Inflammatory macrophage treated with lipopolysaccharide for 4 hours (primary cell): ENCODE results near the gene LCE3B.
"Not testable (repeated sequence)": the region's sequence is repeated elsewhere in the genome, so short reads cannot be mapped to it uniquely, and the experiment has no call there.

ENCODE experiments used
- DNase-seq: peaks from one replicate; pipeline ENCODE4 v3.0.0-alpha.2; 2020

The LCE3B gene, protein sequence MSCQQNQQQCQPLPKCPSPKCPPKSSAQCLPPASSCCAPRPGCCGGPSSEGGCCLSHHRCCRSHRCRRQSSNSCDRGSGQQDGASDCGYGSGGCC

DNA sequence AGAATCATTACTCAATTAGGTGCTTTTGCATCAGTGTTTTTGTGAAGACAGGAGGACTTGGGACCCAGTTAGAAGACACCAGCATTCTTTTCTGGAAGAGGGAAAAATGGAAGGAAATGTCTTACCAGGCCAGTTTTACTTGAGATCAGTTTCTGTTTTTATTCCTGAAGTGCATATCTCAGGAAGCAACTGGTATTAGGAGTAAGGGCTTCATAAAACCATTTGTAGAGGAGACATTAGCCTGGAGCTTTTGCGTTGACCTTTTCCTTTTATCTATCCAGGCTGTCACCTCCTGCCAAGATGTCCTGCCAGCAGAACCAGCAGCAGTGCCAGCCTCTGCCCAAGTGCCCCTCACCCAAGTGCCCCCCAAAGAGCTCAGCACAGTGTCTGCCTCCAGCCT is at the start of gene LCE3B:
LCE3B (plus strand) TSS at position 301 of the 400 bp plus-strand sequence; CDS start at position 301, 0 bp downstream.
- no peak for DNase-seq

GRCh38 chr1:152565115-152565514 is 48.5 kb upstream of the LCE3B start:
- DNase-seq = no peak

- no peak for DNase-seq
Observed at GRCh38 chr1:152565535-152566215, 47.9 kb upstream of the LCE3B start.

DNA sequence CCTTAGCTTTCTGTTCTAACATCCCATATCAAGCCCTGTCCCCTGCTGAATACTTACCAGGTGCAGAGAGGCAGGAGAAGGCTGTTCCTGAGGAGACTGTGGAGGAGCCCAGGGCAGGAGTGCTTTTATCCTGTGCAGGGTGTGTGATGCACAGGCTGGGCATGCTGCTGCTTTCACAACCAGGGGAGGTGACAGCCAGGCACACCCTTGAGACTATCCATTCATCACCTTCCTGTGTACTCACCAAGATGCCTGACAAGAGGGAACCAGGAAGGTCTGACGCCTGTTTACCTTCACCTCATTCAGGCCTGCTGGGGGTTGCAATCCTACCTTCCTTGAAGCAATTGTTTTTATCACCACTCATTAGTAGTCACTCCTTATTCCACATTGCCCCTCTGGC is 46.9 kb upstream of the LCE3B start, which contains the start of gene LCE3E:
LCE3E (minus strand) TSS at position 100 of the 400 bp plus-strand sequence. CDS start 572 bp downstream, outside the sequence.
- no peak for DNase-seq

DNA sequence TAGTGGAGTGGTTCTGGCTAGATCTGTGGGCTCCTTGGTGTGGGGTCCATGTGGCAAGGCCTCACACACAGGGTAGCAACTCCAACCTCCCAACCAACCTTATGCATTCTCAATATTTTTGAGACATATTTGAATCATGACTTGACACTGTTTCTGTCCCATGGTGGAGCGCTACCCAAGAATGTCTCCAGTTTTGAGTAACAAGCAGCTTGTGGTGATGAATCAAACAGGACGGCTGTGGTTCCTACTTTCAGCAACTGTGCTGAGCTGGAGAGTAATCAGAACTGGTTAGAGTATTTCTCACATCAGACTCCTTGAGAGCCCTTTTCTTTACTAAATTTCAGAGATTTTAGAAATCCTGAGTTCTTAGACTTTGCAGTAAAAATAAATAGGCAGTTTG is 36.4 kb upstream of the LCE3B start:
- DNase-seq = no peak

GRCh38 chr1:152579526-152579925 is 34.1 kb upstream of the LCE3B start:
- DNase-seq = not testable (repeated sequence)

DNA sequence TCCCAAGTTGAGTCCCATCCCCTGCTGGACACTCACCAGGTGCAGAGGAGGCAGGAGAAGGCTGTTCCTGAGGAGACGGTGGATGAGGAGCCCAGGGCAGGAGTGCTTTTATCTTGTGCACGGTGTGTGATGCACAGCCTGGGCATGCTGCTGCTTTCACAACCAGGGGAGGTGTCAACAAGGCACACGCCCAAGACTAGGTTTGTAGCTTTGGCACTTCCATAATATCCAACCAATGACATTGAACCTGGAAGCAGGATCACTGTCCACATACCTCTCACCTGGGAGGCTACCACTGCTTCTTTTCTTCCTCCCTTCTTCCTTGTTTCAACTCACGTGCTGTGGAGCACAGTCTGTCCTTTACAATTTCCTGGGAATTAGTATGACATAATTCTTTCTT is 33.2 kb upstream of the LCE3B start, which contains the start of gene LCE3D:
LCE3D (minus strand) TSS at position 84 of the 400 bp plus-strand sequence. CDS start 580 bp downstream, outside the sequence.
- no peak for DNase-seq

DNA sequence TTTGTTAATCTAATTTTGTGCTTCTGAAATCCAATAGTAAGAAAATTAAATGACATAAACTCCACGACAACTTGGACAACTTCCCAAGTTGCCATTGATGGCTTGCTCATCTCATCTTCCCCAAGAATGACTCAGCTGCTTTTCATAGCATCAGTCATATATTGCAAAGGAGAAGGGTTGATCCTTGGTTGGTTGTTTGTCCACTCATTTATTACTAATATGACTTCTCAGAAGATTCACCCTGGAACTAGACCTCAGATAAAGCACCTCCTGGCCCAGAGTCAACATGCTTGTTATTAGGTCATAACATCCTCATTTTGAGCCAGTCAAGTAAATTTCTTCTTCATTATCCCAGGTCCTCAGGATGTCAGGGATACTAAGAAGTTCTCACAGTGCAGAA is 31.0 kb upstream of the LCE3B start:
- no peak for DNase-seq

GRCh38 chr1:152585586-152585985 is 28.0 kb upstream of the LCE3B start:
- DNase-seq = no peak

- no peak for DNase-seq
Observed at GRCh38 chr1:152596986-152597385, 16.6 kb upstream of the LCE3B start.

- DNase-seq = no peak
Observed at GRCh38 chr1:152599934-152600333, 13.7 kb upstream of the LCE3B start, which contains the start of gene LCE3C. TSS of gene LCE3C (plus strand) at chr1:152600234. CDS start at chr1:152600732, 498 bp downstream.

GRCh38 chr1:152621993-152622392 is 8.4 kb downstream of the LCE3B start:
- DNase-seq = no peak

GRCh38 chr1:152622803-152623202 is 9.2 kb downstream of the LCE3B start, which contains the start of gene LCE3A:
TSS of gene LCE3A (minus strand) at chr1:152623103. CDS start at chr1:152623103, 0 bp downstream.
- no peak for DNase-seq

GRCh38 chr1:152623203-152623844 is 9.7 kb downstream of the LCE3B start:
- DNase-seq = no peak

- DNase-seq = no peak
Observed at GRCh38 chr1:152626744-152627143, 13.1 kb downstream of the LCE3B start.

DNA sequence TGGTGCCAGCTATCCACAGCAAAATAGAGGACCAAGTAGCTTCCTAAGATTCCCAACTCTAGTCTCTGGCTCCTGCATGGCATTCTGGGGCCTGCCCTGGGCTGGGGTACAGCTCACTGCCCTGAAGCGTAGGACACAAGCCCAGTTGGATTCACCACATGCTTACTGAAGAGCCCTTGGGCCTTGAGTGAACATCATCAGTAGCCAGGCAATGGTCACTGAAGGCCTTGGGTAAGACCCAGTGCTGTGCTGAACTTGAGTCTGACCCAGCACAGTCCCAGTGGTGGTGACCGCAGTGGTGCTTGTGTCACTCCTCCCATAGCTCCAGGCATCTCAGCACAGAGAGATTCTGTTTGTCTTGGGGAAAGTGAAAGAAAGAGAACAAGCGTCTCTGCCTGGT is 17.0 kb downstream of the LCE3B start:
- no peak for DNase-seq

GRCh38 chr1:152640351-152640750 is 26.7 kb downstream of the LCE3B start:
- no peak for DNase-seq

DNA sequence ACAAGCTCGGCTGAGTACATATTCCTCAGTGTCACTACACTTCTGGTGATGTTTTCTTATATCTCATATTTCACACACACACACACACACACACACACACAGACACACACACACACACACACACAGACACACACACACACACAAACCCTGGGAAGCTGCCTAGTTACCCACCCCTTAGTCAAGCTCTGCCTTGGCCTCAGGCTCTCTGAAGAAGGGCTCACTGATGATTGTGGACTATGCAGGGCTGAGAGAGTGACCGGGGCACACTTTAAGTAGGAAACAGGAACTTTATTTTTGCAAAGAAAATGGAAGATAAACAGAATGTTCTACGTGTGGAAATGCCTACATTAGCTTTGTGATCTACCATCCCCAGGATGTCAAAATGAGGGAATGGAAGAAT is 30.3 kb downstream of the LCE3B start:
- DNase-seq = no peak

GRCh38 chr1:152645146-152645545 is 31.5 kb downstream of the LCE3B start:
- no peak for DNase-seq

DNA sequence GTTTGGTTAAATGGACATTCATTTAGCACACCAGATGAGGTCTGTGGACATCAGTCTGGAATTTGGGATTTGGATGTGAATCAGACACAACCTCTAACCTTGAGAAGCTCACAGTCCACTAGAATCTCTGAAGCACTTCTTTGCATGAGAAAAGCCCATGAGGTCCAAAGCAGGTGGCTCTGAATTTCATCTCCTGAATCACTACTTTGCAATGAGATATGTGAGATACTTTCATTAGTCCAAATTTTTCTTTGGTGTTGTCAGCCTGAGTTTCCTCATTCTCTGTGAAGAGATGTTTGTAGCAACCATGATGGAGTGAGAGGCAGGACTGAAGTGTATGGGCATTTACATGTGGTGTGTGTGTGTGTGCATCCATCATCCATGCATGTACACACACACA is 33.0 kb downstream of the LCE3B start:
- DNase-seq = no peak

GRCh38 chr1:152654110-152654509 is 40.5 kb downstream of the LCE3B start:
- peak; percentile 55 for DNase-seq

DNA sequence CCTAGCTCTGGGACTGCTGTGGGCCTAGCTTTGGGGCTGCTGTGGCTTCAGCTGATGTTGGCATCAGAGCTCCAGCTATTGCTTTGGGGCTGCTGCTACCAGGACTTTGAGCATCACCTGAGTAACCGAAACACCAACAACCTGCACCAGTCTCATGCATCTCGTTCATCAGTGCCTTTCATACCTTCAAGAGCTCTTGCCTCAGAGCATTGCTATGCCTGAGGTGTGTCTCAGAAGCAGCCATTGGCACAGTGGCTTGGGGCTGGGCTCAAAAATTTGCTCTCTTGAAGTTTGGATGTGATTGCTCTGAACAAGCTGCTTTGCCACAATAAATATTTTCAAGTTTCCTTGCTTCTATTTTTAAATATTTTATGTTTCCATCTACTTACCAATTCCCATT is 42.8 kb downstream of the LCE3B start:
- no peak for DNase-seq

- no peak for DNase-seq
Observed at GRCh38 chr1:152657677-152658076, 44.1 kb downstream of the LCE3B start.

DNA sequence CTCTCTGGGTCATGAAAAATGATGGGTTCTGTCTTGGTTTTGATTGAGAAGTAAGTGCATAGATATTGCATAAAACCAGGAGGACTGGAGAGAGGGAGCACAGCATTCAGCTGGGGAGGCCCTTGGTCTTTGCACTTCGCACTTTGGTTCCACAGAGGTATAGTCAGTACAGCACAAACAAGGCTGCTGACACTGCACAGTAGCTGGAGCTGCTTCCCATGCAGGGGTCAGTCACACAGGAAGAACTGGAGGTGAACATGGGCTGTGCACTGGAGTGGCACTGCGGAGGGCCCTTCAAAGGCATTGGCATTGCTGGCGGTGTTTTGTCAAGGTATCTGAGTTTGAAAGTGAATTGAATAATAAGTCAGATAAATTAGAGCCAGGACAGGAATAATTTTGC is 45.0 kb downstream of the LCE3B start:
- no peak for DNase-seq
